Thyroid gland (tissue), 4 donors: ENCODE data around the gene ARHGEF25. TPM values are rescaled to one million over a fixed set of nuclear protein-coding genes. Genes with fewer than 3 reads are reported as not detected.

Experiments used
- DNase-seq, 2 donors: peaks; one replicate each; pipeline ENCODE4 v3.0.0-alpha.2; 2019
- H3K27ac ChIP-seq, 3 donors: fragments of 200-600 bp; sonication (generic); 1 replicate in 2 of 3; 2 replicates in 1 of 3; pipeline ENCODE4 v1.5.1; 2016 to 2019; ENCODE audit warnings: mild to moderate bottlenecking in 1 of 3, moderate library complexity in 1 of 3
- H3K27me3 ChIP-seq: fragments of 200-600 bp; sonication (generic); one replicate; pipeline ENCODE4 v1.5.1; 2019
- H3K36me3 ChIP-seq, 2 donors: fragments of 200-600 bp; sonication (generic); one replicate each; pipeline ENCODE4 v1.5.1; 2016 to 2019
- H3K4me1 ChIP-seq, 2 donors: fragments of 200-600 bp; sonication (generic); one replicate each; pipeline ENCODE4 v1.5.1; 2017 to 2019
- H3K4me3 ChIP-seq, 3 donors: fragments of 200-600 bp; sonication (generic); replicated peaks in 1 of 3; 1 replicate in 2 of 3; 2 replicates in 1 of 3; pipeline ENCODE4 v1.5.1; 2016; ENCODE audit warnings: mild to moderate bottlenecking in 1 of 3
- H3K9me3 ChIP-seq: fragments of 200-600 bp; sonication (generic); one replicate; pipeline ENCODE4 v1.5.1; 2017
- CTCF ChIP-seq, 6 experiments: fragments of 200-600 bp in 3 of 6; fragments of 450-650 bp in 3 of 6; sonication (generic) in 3 of 6; IDR thresholded peaks; one replicate each; pipeline ENCODE4 v1.5.1; 2016 to 2019; ENCODE audit warnings: antibody characterized with exemption in 6 of 6, mild to moderate bottlenecking in 2 of 6, inconsistent platforms in 1 of 6, moderate library complexity in 1 of 6
- POLR2A ChIP-seq, 2 donors: fragments of 450-650 bp; IDR thresholded peaks; one replicate each; pipeline ENCODE4 v1.6.1; 2017; ENCODE audit warnings: antibody characterized with exemption in 2 of 2, mild to moderate bottlenecking in 2 of 2, moderate library complexity in 1 of 2
- WGBS, 2 donors: methylation state at CpG; one replicate each; pipeline ENCODE4 v1.1.5; 2017; 5-methylcytosine and 5-hydroxymethylcytosine counted together
- intact Hi-C: fragments of 100-400 bp; cut with DNase I; formaldehyde crosslinking; loops from one replicate; pipeline ENCODE4 v1.15.1; 2023
- total RNA-seq, 4 donors: library from RNA; depleted of rRNA; stranded (reverse); fragments of >200 nt; gene quantifications; one replicate each; pipeline ENCODE4 v1.2.3, GENCODE V29; 2016

Gene ARHGEF25
- total RNA-seq, 4 donors from 2014 or later, result 3.3 to 25.8 (median 3.9) TPM

DNA sequence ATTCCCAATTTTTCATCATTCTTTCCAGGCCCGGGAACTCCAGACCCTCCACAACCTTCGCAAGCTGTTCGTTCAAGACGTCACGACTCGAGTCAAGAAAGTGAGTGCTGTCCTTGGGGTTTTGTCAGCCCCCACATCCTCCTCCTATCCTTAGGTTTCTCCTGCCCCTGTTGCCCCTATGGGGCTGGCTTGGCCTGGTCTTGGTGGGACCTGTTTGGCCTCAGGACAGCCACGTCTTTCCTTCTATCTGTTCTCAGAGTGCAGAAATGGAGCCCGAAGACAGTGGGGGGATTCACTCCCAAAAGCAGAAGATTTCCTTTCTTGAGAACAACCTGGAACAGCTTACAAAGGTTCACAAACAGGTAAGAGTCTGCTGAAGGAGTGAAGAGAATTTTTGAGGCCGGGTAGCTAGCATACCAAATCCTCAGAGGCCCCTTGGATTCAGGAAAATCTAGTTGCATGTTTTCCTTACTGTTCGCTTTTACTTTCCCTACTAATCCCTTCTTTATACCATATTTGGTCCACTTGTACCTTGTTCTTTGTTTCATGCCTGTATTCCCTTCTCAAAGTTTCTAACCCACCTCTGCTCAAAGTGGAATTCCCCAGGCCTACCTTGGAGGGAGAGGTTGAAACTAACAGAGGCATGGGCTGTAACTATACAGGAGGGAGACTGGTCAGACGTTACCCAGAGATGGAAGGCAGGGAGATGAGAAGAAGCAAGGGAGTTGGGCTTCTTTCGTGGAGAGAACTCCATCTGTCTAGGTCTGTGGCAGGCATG, 33.1 kb upstream of the ARHGEF25 start:
- Histone ChIP-seq H3K4me3 (no peak overlapping the region), H3K4me1 (no peaks in the 10 kb centered on the region), H3K9me3 (no peaks in the 10 kb centered on the region), H3K27ac (no peak overlapping the region), H3K36me3 (no peaks in the 10 kb centered on the region), H3K27me3 (no peaks in the 10 kb centered on the region)
- WGBS, 2 donors, result 87 to 89% methylated on average over 12 of the region's 12 CpGs
- no peak for DNase-seq
- TF ChIP-seq CTCF (IDR thresholded peaks at IDR 0.05) (no peak), POLR2A (IDR thresholded peaks at IDR 0.05) (no peak)
- intact Hi-C loops, result no loop called here

- DNase-seq, result no peak
- WGBS, 2 donors, result 72 to 84% methylated on average over 2 of the region's 2 CpGs
- intact Hi-C loops, result no loop called here
These were observed 32.2 kb upstream of the ARHGEF25 start for GRCh38 chr12:57579011-57579410.

GRCh38 chr12:57579677-57580465, 31.4 kb upstream of the ARHGEF25 start:
- Histone ChIP-seq H3K4me1 (no peaks in the 10 kb centered on the region), H3K4me3 (no peak overlapping the region), H3K27me3 (no peaks in the 10 kb centered on the region), H3K27ac (no peak overlapping the region), H3K9me3 (no peaks in the 10 kb centered on the region), H3K36me3 (no peaks in the 10 kb centered on the region)
- no peak for TF ChIP-seq POLR2A (IDR thresholded peaks at IDR 0.05)
- TF ChIP-seq CTCF (IDR thresholded peaks at IDR 0.05), result no peak
- 87% methylated on average over 8 of the region's 8 CpGs for WGBS, 2 donors
- intact Hi-C loops, result loop anchor here (5.0 to 10.0 kb wide), 2 partner anchors 42 to 115 kb away; partner anchors contain the start of gene OS9
- no peak for DNase-seq

More at GRCh38 chr12:57579011-57579410, 32.2 kb upstream of the ARHGEF25 start:
- Histone ChIP-seq H3K4me1 (no peaks in the 10 kb centered on the region), H3K36me3 (no peaks in the 10 kb centered on the region), H3K9me3 (no peaks in the 10 kb centered on the region), H3K4me3 (no peak overlapping the region), H3K27me3 (no peaks in the 10 kb centered on the region), H3K27ac (no peak overlapping the region)
- TF ChIP-seq POLR2A (IDR thresholded peaks at IDR 0.05) (no peak), CTCF (IDR thresholded peaks at IDR 0.05) (no peak)

DNA sequence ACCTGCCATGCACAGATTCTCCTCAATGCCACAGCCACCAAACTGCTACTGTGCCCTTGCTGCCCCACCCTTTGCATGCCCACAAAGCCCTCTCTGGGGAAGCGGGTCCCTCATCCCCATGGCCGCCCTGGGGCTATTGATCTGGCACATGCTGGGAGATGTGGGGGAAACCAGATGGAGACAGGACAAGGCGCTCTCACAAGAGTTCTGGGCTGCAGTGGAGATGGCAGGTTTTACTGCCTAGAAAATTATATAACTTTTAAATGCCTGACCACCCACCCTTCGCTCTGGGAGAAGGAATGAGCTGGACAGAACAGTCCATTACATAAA, 30.8 kb upstream of the ARHGEF25 start:
- Histone ChIP-seq H3K4me1 (no peaks in the 10 kb centered on the region), H3K27me3 (no peaks in the 10 kb centered on the region), H3K9me3 (no peaks in the 10 kb centered on the region), H3K27ac (no peak overlapping the region), H3K36me3 (no peaks in the 10 kb centered on the region), H3K4me3 (no peak overlapping the region)
- 91 to 92% methylated on average over 4 of the region's 4 CpGs for WGBS, 2 donors
- DNase-seq, result no peak
- no peak for TF ChIP-seq CTCF (IDR thresholded peaks at IDR 0.05)
- TF ChIP-seq POLR2A (IDR thresholded peaks at IDR 0.05), result no peak
- intact Hi-C loops, result loop anchor here (5.0 to 10.0 kb wide), 2 partner anchors 42 to 114 kb away; partner anchors contain the start of gene OS9

DNA sequence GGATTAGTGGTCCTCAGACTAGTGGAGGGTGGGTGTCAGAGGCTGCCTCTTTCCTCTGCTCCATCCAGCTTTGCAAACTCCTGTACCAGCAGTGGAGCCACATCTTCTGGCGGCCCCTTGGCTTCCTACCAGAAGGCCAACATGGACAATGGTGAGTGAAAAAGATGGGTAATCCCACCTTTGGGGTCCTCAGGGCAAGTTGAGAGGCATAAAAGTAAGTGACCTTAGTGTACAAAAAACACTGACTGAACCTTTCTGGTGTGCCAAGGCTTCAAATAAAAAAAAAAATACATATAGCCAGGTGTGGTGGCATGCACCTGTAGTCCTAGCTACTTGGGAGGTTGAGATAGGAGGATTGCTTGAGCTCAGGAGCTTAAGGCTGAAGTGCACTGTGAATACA, 29.4 kb upstream of the ARHGEF25 start:
- H3K4me1 ChIP-seq, result no peaks in the 10 kb centered on the region
- TF ChIP-seq POLR2A (IDR thresholded peaks at IDR 0.05) (no peak), CTCF (IDR thresholded peaks at IDR 0.05) (no peak)
- intact Hi-C loops, result loop anchor here (5.0 to 10.0 kb wide), 2 partner anchors 40 to 113 kb away; partner anchors contain the start of gene OS9
- H3K27ac ChIP-seq, result no peak overlapping the region
- no peaks in the 10 kb centered on the region for H3K36me3 ChIP-seq
- DNase-seq, result no peak
- no peak overlapping the region for H3K4me3 ChIP-seq
- 80 to 100% methylated on average over 1 of the region's 1 CpG for WGBS, 2 donors
- H3K9me3 ChIP-seq, result no peaks in the 10 kb centered on the region
- no peaks in the 10 kb centered on the region for H3K27me3 ChIP-seq
